ENCODE measurements around the gene SQSTM1.

DNA sequence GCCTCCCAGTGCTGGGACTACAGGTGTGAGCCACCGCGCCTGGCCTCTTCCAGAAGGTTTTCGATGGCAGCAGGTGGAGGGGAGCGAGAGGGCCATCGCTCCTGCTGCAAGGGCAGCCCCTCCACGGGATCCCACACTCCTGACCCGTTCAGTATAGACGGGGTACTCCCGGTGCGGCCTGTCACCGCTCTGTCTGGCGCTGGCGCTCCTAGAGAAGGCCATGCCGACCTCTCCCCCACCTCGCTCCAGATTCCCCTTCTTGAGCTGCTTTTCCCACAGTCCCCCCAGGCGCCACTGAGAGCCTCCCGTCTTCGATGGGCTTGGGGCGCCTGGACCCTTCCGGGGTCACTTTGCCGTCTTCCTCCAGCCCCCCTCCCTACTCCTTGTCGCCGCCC is 4.3 kb upstream of the SQSTM1 start:
- TF ChIP-seq, protein P1, sequence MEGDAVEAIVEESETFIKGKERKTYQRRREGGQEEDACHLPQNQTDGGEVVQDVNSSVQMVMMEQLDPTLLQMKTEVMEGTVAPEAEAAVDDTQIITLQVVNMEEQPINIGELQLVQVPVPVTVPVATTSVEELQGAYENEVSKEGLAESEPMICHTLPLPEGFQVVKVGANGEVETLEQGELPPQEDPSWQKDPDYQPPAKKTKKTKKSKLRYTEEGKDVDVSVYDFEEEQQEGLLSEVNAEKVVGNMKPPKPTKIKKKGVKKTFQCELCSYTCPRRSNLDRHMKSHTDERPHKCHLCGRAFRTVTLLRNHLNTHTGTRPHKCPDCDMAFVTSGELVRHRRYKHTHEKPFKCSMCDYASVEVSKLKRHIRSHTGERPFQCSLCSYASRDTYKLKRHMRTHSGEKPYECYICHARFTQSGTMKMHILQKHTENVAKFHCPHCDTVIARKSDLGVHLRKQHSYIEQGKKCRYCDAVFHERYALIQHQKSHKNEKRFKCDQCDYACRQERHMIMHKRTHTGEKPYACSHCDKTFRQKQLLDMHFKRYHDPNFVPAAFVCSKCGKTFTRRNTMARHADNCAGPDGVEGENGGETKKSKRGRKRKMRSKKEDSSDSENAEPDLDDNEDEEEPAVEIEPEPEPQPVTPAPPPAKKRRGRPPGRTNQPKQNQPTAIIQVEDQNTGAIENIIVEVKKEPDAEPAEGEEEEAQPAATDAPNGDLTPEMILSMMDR (IDR thresholded peaks at IDR 0.05; ENCODE audit: low read depth, low read length) = no peak
- no peak for TF ChIP-seq POLR2A (IDR thresholded peaks at IDR 0.05; ENCODE audit: extremely low read depth, insufficient read length)
